Measurements from ENCODE around the gene LPXN. TPM values are rescaled to one million over a fixed set of nuclear protein-coding genes. Genes with fewer than 3 reads are reported as not detected.

LPXN gene
- total RNA-seq, 3 donors from 2014 or later (not counting 1 experiment from before 2014, with no cell fraction given), result 81.0 to 123 (median 92.5) TPM

DNA sequence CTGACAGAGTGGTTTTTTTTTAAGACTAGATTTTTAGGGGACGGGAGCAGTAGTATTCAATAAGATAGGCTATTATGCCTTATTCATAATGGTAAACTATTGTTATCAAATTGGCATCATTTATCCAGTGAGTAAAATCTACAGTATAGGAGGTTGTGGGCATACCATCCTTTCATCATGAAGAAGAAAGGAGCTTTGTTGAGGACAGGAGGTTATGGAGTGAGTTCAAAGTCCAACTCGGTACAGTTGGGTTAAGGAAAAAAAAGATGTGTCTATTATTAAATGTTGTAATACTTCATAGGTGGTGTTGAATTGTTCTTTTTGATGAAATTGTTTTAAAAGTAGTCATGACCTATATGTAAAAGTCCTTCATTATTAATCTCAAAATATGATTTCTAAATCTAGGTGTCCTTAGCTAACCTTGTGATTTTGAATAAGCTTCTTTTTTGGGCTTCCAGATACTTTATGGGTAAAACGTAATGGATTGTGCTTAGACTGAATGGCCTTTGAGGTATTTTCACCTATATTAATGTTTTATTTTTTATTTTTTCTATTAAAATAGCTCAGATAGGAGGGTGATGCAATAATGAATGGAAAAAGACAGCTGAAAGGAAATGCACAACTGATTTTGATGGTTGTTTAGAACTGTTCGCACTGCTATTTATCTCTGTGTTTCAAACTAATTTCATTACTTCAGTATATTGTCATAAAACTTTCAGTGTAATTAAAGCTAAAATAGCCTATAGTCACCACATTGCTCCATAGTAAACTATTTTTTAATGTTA, 31.5 kb upstream of the LPXN start:
- TF ChIP-seq, protein P1, sequence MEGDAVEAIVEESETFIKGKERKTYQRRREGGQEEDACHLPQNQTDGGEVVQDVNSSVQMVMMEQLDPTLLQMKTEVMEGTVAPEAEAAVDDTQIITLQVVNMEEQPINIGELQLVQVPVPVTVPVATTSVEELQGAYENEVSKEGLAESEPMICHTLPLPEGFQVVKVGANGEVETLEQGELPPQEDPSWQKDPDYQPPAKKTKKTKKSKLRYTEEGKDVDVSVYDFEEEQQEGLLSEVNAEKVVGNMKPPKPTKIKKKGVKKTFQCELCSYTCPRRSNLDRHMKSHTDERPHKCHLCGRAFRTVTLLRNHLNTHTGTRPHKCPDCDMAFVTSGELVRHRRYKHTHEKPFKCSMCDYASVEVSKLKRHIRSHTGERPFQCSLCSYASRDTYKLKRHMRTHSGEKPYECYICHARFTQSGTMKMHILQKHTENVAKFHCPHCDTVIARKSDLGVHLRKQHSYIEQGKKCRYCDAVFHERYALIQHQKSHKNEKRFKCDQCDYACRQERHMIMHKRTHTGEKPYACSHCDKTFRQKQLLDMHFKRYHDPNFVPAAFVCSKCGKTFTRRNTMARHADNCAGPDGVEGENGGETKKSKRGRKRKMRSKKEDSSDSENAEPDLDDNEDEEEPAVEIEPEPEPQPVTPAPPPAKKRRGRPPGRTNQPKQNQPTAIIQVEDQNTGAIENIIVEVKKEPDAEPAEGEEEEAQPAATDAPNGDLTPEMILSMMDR (IDR thresholded peaks at IDR 0.05), result no peak
- ATAC-seq (no peak), DNase-seq (no peak)
- Mint-ChIP-seq H3K4me1 (peaks cover 49 to 62% of the 10 kb centered on the region in 2 donors), H3K4me3 (no peak overlapping the region), H3K9me3 (no peaks in the 10 kb centered on the region), H3K27me3 (ENCODE audit: low read depth in 2 of 2) (no peaks in the 10 kb centered on the region), H3K36me3 (peaks cover 11% of the 10 kb centered on the region), H3K27ac (peak overlapping the region; percentile 65 to 67)
- H3K27ac ChIP-seq (ENCODE audit: low read length), result no peak overlapping the region
- H3K4me1 ChIP-seq (ENCODE audit: control insufficient read depth, insufficient read depth, low read length), result peaks cover 4% of the 10 kb centered on the region
- WGBS (ENCODE audit: insufficient coverage), result 100% methylated on average over 2 of the region's 4 CpGs
- no peaks in the 10 kb centered on the region for H3K27me3 ChIP-seq (ENCODE audit: control insufficient read depth, insufficient read depth, low read length)
- H3K36me3 ChIP-seq (ENCODE audit: control insufficient read depth, insufficient read depth, low read length), result peaks cover 26% of the 10 kb centered on the region
- intact Hi-C loops (cut with micrococcal nuclease), result loop anchor here (5.0 kb wide), 1 partner anchor 40 kb away; no protein-coding TSS in a partner anchor
- no peak overlapping the region for H3K4me3 ChIP-seq (ENCODE audit: low read length)
- H3K9me3 ChIP-seq (ENCODE audit: control insufficient read depth, insufficient read depth, low read length), result no peaks in the 10 kb centered on the region

DNA sequence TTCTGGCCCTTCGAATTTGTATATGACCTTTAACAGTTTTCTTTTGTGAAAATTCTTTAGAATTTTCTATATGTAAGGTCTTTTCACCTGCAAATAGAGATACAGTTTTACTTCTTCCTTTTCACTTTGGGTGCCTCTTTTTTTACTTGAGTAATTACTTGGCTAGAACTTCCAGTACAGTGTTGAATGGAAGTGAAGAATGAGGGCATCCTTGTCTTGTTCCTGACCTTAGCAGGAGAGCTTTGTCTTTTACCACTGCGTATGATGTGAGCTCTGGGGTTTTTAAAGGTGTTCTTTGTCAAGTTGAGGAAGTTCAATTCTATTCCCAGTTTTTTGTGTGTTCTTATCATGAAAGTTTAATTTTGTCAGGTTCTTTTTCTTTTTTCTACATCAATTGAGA, 24.9 kb upstream of the LPXN start:
- intact Hi-C loops (cut with micrococcal nuclease), result no loop called here
- Histone ChIP-seq H3K9me3 (ENCODE audit: control insufficient read depth, insufficient read depth, low read length) (no peaks in the 10 kb centered on the region), H3K27me3 (ENCODE audit: control insufficient read depth, insufficient read depth, low read length) (no peaks in the 10 kb centered on the region), H3K4me3 (ENCODE audit: low read length) (no peak overlapping the region), H3K27ac (ENCODE audit: low read length) (no peak overlapping the region), H3K4me1 (ENCODE audit: control insufficient read depth, insufficient read depth, low read length) (no peaks in the 10 kb centered on the region), H3K36me3 (ENCODE audit: control insufficient read depth, insufficient read depth, low read length) (peaks cover 3% of the 10 kb centered on the region)
- 89% methylated on average over 1 of the region's 2 CpGs for WGBS (ENCODE audit: insufficient coverage)
- H3K4me1 Mint-ChIP-seq, result peaks cover 70 to 85% of the 10 kb centered on the region in 2 donors
- peak overlapping the region in 1 of 2 donors; percentile 29 for H3K27ac Mint-ChIP-seq
- H3K36me3 Mint-ChIP-seq, result no peaks in the 10 kb centered on the region
- H3K27me3 Mint-ChIP-seq (ENCODE audit: low read depth in 2 of 2), result no peaks in the 10 kb centered on the region
- DNase-seq, result no peak
- H3K9me3 Mint-ChIP-seq, result no peaks in the 10 kb centered on the region
- ATAC-seq, result no peak
- TF ChIP-seq, protein P1 (IDR thresholded peaks at IDR 0.05), result no peak
- no peak overlapping the region for H3K4me3 Mint-ChIP-seq

DNA sequence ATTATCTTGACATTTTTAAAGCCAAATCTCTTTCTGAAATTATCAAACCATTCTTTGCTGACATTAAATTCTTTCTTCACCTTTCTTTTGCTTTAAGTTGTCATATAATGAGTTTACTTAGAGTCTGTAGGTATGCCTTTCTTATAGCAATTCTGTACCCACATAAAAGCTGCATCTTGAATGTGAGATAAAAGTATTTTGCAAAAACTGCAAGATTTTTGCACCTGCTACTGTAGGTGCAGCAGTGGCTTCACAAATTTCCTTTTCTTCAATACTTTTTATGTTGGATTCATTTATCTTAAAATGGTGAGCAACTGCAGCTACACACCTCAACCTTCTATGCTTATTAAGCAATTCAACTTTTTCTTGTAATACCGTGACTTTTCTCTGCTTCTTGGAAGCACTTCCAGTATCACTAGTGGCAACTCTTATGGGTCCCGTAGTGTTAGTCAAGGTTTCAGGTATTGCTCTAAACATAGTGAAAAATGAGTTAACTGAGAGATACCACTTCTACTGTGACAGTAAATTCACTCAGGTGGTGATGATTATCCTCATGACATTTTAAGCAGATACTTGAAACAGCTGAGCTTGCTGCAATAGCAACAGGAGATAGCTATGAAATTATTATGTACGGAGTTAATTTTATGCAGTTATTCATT, 22.0 kb upstream of the LPXN start:
- Mint-ChIP-seq H3K4me1 (peaks cover 64 to 74% of the 10 kb centered on the region in 2 donors), H3K9me3 (no peaks in the 10 kb centered on the region), H3K4me3 (no peak overlapping the region), H3K27me3 (ENCODE audit: low read depth in 2 of 2) (no peaks in the 10 kb centered on the region), H3K36me3 (no peaks in the 10 kb centered on the region), H3K27ac (peak overlapping the region; percentile 57 to 68)
- Histone ChIP-seq H3K27ac (ENCODE audit: low read length) (no peak overlapping the region), H3K4me3 (ENCODE audit: low read length) (no peak overlapping the region), H3K27me3 (ENCODE audit: control insufficient read depth, insufficient read depth, low read length) (no peaks in the 10 kb centered on the region), H3K36me3 (ENCODE audit: control insufficient read depth, insufficient read depth, low read length) (peaks cover 6% of the 10 kb centered on the region), H3K9me3 (ENCODE audit: control insufficient read depth, insufficient read depth, low read length) (no peaks in the 10 kb centered on the region), H3K4me1 (ENCODE audit: control insufficient read depth, insufficient read depth, low read length) (no peaks in the 10 kb centered on the region)
- WGBS (ENCODE audit: insufficient coverage), result 85% methylated on average over 2 of the region's 3 CpGs
- no peak for ATAC-seq
- TF ChIP-seq, protein P1 (IDR thresholded peaks at IDR 0.05), result no peak
- intact Hi-C loops (cut with micrococcal nuclease), result no loop called here
- peak in 1 of 2 donors; percentile 10 for DNase-seq

All from natural killer cell (primary cell).